Endodermal cell (in vitro differentiated cells): ENCODE results near the gene JADE2. TPM values are rescaled to one million over a fixed set of nuclear protein-coding genes. Genes with fewer than 3 reads are reported as not detected.
A peak's percentile ranks its signal among the peaks of the same experiment; 100 is the strongest.

Source experiments
- DNase-seq: peaks from one replicate; pipeline ENCODE4 v3.0.0-alpha.2; 2017
- H3K27ac ChIP-seq: 2 replicates; pipeline ENCODE4 v1.5.1; 2013; ENCODE audit warnings: mild to moderate bottlenecking, low read depth, low read length, moderate library complexity
- H3K27me3 ChIP-seq: 2 replicates; pipeline ENCODE4 v1.6.1; 2013; ENCODE audit warnings: mild to moderate bottlenecking, low read length, moderate library complexity; ENCODE audit not compliant: insufficient read depth, control insufficient read depth, poor library complexity, severe bottlenecking
- H3K36me3 ChIP-seq: 2 replicates; pipeline ENCODE4 v1.7.0; 2013; ENCODE audit warnings: mild to moderate bottlenecking, low read length, moderate library complexity; ENCODE audit not compliant: control insufficient read depth, insufficient read depth
- H3K4me1 ChIP-seq: one replicate; pipeline ENCODE4 v1.7.0; 2013; ENCODE audit warnings: low read length; ENCODE audit not compliant: control insufficient read depth, insufficient read depth
- H3K4me3 ChIP-seq: 2 replicates; pipeline ENCODE4 v1.5.1; 2013; ENCODE audit warnings: mild to moderate bottlenecking, low read length, moderate library complexity
- H3K9ac ChIP-seq: 2 replicates; pipeline ENCODE4 v1.6.1; 2013; ENCODE audit warnings: mild to moderate bottlenecking, low read length, moderate library complexity; ENCODE audit not compliant: poor library complexity, severe bottlenecking; ENCODE audit errors: extremely low read depth
- H3K9me3 ChIP-seq: 2 replicates; pipeline ENCODE4 v1.6.1; 2013; ENCODE audit warnings: mild to moderate bottlenecking, low read length, moderate library complexity; ENCODE audit not compliant: control insufficient read depth
- H3K27ac Mint-ChIP-seq: 2 replicates; pipeline ENCODE4 v1.8.0; 2020; ENCODE audit warnings: mixed read lengths
- H3K27me3 Mint-ChIP-seq: 2 replicates; pipeline ENCODE4 v1.8.0; 2021; ENCODE audit warnings: mild to moderate bottlenecking, mixed read lengths; ENCODE audit not compliant: insufficient read depth
- H3K36me3 Mint-ChIP-seq: 2 replicates; pipeline ENCODE4 v1.8.0; 2020; ENCODE audit warnings: low read depth, mixed read lengths
- H3K4me1 Mint-ChIP-seq: 2 replicates; pipeline ENCODE4 v1.8.0; 2020; ENCODE audit warnings: mixed read lengths
- H3K4me3 Mint-ChIP-seq: 2 replicates; pipeline ENCODE4 v1.8.0; 2020; ENCODE audit warnings: mild to moderate bottlenecking, moderate library complexity, mixed read lengths
- H3K9me3 Mint-ChIP-seq: 2 replicates; pipeline ENCODE4 v1.8.0; 2020; ENCODE audit warnings: mild to moderate bottlenecking, mixed read lengths
- CTCF ChIP-seq: fragments of 200-600 bp; sonication (generic); conservative IDR thresholded peaks from 2 replicates; pipeline ENCODE4 v1.5.0; 2021; ENCODE audit warnings: antibody characterized with exemption, mild to moderate bottlenecking
- WGBS, 2 experiments: methylation state at CpG; one replicate each; pipeline versions ENCODE4 v1.1.5 to v1.1.7; 2013; ENCODE audit warnings: missing lambda C conversion rate in 2 of 2, mixed read lengths in 1 of 2; ENCODE audit not compliant: insufficient coverage in 1 of 2, insufficient read length in 1 of 2; 5-methylcytosine and 5-hydroxymethylcytosine counted together
- total RNA-seq, 2 donors: library from RNA; stranded (reverse); fragmentation: NEBNext Ultra II Directional in 1 of 2; extraction: Animal tissue kit (Norgen Biotek cat#: 25700) in 1 of 2; gene quantifications; 2 replicates in 1 of 2; 3 replicates in 1 of 2; pipeline ENCODE4 v1.2.1, GENCODE V29; 2021

Gene JADE2
- total RNA-seq, 2 donors from 2014 or later, result 33.9 to 51.9 TPM

- WGBS, 2 experiments, result 76 to 79% methylated on average over 5 of the region's 5 CpGs
- H3K9ac ChIP-seq, result no peak overlapping the region
- no peaks in the 10 kb centered on the region for H3K9me3 ChIP-seq
- H3K27ac ChIP-seq, result no peak overlapping the region
- no peaks in the 10 kb centered on the region for H3K36me3 ChIP-seq
- no peaks in the 10 kb centered on the region for H3K27me3 ChIP-seq
- DNase-seq, result peak; percentile 77
- no peaks in the 10 kb centered on the region for H3K4me1 ChIP-seq
- no peak for TF ChIP-seq CTCF
- H3K4me3 ChIP-seq, result no peak overlapping the region
- Mint-ChIP-seq H3K4me3 (no peak overlapping the region), H3K27me3 (no peaks in the 10 kb centered on the region), H3K27ac (no peak overlapping the region), H3K9me3 (no peaks in the 10 kb centered on the region), H3K4me1 (peaks cover 33% of the 10 kb centered on the region), H3K36me3 (no peaks in the 10 kb centered on the region)
Measured at GRCh38 chr5:134590992-134591659, 65.7 kb downstream of the JADE2 start.

- Mint-ChIP-seq H3K4me1 (peaks cover 27% of the 10 kb centered on the region), H3K36me3 (no peaks in the 10 kb centered on the region), H3K9me3 (peaks cover 1% of the 10 kb centered on the region), H3K4me3 (peak overlapping the region; percentile 22), H3K27me3 (no peaks in the 10 kb centered on the region), H3K27ac (peak overlapping the region; percentile 82)
- Histone ChIP-seq H3K36me3 (no peaks in the 10 kb centered on the region), H3K27me3 (no peaks in the 10 kb centered on the region), H3K4me1 (no peaks in the 10 kb centered on the region), H3K9ac (no peak overlapping the region), H3K9me3 (no peaks in the 10 kb centered on the region), H3K27ac (no peak overlapping the region), H3K4me3 (no peak overlapping the region)
- 39 to 50% methylated on average over 4 to 7 of the region's 7 CpGs for WGBS, 2 experiments
- no peak for TF ChIP-seq CTCF
- DNase-seq, result peak; percentile 88
Measured at GRCh38 chr5:134592141-134592746, 66.8 kb downstream of the JADE2 start.

GRCh38 chr5:134594336-134594735 lies 68.9 kb downstream of the JADE2 start:
- no peaks in the 10 kb centered on the region for H3K36me3 Mint-ChIP-seq
- 90 to 100% methylated on average over 3 to 7 of the region's 7 CpGs for WGBS, 2 experiments

More at GRCh38 chr5:134594336-134594735, 68.9 kb downstream of the JADE2 start:
- peak; percentile 52 for DNase-seq
- Mint-ChIP-seq H3K27ac (no peak overlapping the region), H3K9me3 (peaks cover 1% of the 10 kb centered on the region), H3K4me1 (peaks cover 27% of the 10 kb centered on the region), H3K27me3 (no peaks in the 10 kb centered on the region), H3K4me3 (no peak overlapping the region)
- H3K27me3 ChIP-seq, result no peaks in the 10 kb centered on the region
- H3K36me3 ChIP-seq, result no peaks in the 10 kb centered on the region
- TF ChIP-seq CTCF, result no peak
- no peak overlapping the region for H3K4me3 ChIP-seq
- no peak overlapping the region for H3K9ac ChIP-seq
- no peak overlapping the region for H3K27ac ChIP-seq
- no peaks in the 10 kb centered on the region for H3K4me1 ChIP-seq
- H3K9me3 ChIP-seq, result no peaks in the 10 kb centered on the region
